RWPE2 (cell line): ENCODE data around the gene PTGFR.

Source experiments
- ATAC-seq: fragments of 200-7000 bp; cut with Tn5 transposase; 3 replicates; pipeline ENCODE4 v1.9.1; 2021; ENCODE audit warnings: low read depth
- DNase-seq: peaks from one replicate; pipeline ENCODE4 v3.0.0-alpha.2; 2020; ENCODE audit warnings: low spot score
- H3K27ac ChIP-seq: fragments of 450-650 bp; 2 replicates; pipeline ENCODE4 v1.5.1; 2017; ENCODE audit warnings: mild to moderate bottlenecking; ENCODE audit not compliant: poor library complexity, severe bottlenecking
- H3K27me3 ChIP-seq: fragments of 250-450 bp; sonication (Bioruptor Pico); 2 replicates; pipeline ENCODE4 v1.5.1; 2021; ENCODE audit warnings: mild to moderate bottlenecking, moderate library complexity; ENCODE audit not compliant: insufficient read depth, poor library complexity, severe bottlenecking
- H3K36me3 ChIP-seq: fragments of 250-450 bp; sonication (Bioruptor Pico); 2 replicates; pipeline ENCODE4 v1.5.1; 2020; ENCODE audit warnings: low read depth, mild to moderate bottlenecking, moderate library complexity
- H3K4me1 ChIP-seq: fragments of 250-450 bp; sonication (Bioruptor Pico); 2 replicates; pipeline ENCODE4 v1.5.1; 2021; ENCODE audit warnings: mild to moderate bottlenecking, moderate library complexity; ENCODE audit not compliant: insufficient read depth, poor library complexity, severe bottlenecking
- H3K4me3 ChIP-seq: fragments of 250-450 bp; sonication (Bioruptor Pico); 2 replicates; pipeline ENCODE4 v1.5.1; 2021; ENCODE audit warnings: mild to moderate bottlenecking, moderate library complexity; ENCODE audit not compliant: severe bottlenecking
- H3K9me3 ChIP-seq: fragments of 250-450 bp; sonication (Bioruptor Pico); 2 replicates; pipeline ENCODE4 v1.5.1; 2021; ENCODE audit warnings: mild to moderate bottlenecking, moderate library complexity; ENCODE audit not compliant: severe bottlenecking
- TF ChIP-seq, protein P1 (sequence below): fragments of 450-650 bp; IDR thresholded peaks from one replicate; pipeline ENCODE4 v1.5.1; 2017; ENCODE audit warnings: mild to moderate bottlenecking, moderate library complexity; ENCODE audit not compliant: poor library complexity, severe bottlenecking

The PTGFR gene

GRCh38 chr1:78497201-78497600 lies 6.4 kb downstream of the PTGFR start:
- H3K27me3 ChIP-seq: no peaks in the 10 kb centered on the region
- H3K27ac ChIP-seq: no peak overlapping the region
- ATAC-seq (no peak), DNase-seq (no peak)
- H3K9me3 ChIP-seq: no peaks in the 10 kb centered on the region
- H3K4me1 ChIP-seq: no peaks in the 10 kb centered on the region
- no peak overlapping the region for H3K4me3 ChIP-seq
- TF ChIP-seq, protein P1, sequence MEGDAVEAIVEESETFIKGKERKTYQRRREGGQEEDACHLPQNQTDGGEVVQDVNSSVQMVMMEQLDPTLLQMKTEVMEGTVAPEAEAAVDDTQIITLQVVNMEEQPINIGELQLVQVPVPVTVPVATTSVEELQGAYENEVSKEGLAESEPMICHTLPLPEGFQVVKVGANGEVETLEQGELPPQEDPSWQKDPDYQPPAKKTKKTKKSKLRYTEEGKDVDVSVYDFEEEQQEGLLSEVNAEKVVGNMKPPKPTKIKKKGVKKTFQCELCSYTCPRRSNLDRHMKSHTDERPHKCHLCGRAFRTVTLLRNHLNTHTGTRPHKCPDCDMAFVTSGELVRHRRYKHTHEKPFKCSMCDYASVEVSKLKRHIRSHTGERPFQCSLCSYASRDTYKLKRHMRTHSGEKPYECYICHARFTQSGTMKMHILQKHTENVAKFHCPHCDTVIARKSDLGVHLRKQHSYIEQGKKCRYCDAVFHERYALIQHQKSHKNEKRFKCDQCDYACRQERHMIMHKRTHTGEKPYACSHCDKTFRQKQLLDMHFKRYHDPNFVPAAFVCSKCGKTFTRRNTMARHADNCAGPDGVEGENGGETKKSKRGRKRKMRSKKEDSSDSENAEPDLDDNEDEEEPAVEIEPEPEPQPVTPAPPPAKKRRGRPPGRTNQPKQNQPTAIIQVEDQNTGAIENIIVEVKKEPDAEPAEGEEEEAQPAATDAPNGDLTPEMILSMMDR: no peak
- H3K36me3 ChIP-seq: no peaks in the 10 kb centered on the region

GRCh38 chr1:78500529-78500928 lies 9.8 kb downstream of the PTGFR start:
- Histone ChIP-seq H3K9me3 (no peaks in the 10 kb centered on the region), H3K27ac (no peak overlapping the region), H3K36me3 (no peaks in the 10 kb centered on the region), H3K4me3 (no peak overlapping the region), H3K27me3 (no peaks in the 10 kb centered on the region), H3K4me1 (no peaks in the 10 kb centered on the region)
- DNase-seq (no peak), ATAC-seq (no peak)
- TF ChIP-seq, protein P1: no peak

- H3K4me1 ChIP-seq: no peaks in the 10 kb centered on the region
- no peak overlapping the region for H3K27ac ChIP-seq
- DNase-seq: no peak
- no peaks in the 10 kb centered on the region for H3K36me3 ChIP-seq
- H3K27me3 ChIP-seq: no peaks in the 10 kb centered on the region
- TF ChIP-seq, protein P1: no peak
- H3K9me3 ChIP-seq: no peaks in the 10 kb centered on the region
- ATAC-seq: no peak
- no peak overlapping the region for H3K4me3 ChIP-seq
Observed at GRCh38 chr1:78501203-78501602, 10.4 kb downstream of the PTGFR start.

DNA sequence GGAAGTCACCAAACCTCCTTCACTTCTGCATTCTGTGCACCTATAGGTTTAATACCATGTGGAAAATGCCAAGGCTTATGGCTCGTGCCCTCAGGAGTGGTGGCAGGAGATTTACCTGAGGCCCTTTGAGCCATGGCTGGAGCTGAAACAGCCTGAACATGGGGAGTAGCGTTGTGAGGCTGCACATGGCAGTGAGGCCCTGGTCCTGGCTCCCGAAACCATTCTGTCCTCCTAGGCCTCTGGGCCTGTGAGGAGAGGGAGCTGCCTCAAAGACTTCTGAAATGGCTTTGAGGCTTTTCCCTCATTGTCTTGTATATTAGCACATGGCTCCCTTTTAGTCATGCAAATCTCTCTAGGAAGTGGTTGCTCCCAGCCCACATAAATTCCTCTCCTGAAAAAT lies 20.6 kb downstream of the PTGFR start:
- Histone ChIP-seq H3K27ac (no peak overlapping the region), H3K4me1 (no peaks in the 10 kb centered on the region), H3K27me3 (no peaks in the 10 kb centered on the region), H3K4me3 (no peak overlapping the region), H3K9me3 (peaks cover 5% of the 10 kb centered on the region), H3K36me3 (no peaks in the 10 kb centered on the region)
- TF ChIP-seq, protein P1: no peak
- no peak for ATAC-seq
- no peak for DNase-seq

DNA sequence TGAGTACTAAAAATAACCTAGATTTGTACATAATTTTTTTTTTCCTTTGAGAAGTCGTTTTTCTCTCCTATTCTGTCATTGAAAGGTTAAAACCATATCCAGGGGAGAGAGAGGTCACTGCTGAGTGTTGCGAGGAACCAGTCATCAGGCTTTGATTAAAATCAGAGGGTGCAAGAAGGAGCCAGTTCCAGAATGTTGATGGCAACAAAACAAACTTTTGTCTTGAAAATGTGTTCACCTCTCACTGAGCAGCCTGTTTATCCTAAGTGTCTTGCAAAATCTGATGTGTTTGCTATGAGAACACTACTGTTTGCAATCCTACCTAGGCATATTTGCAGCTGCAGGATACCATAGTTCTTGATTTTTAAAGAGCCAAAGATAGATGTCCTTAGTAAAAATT lies 25.9 kb downstream of the PTGFR start:
- no peaks in the 10 kb centered on the region for H3K27me3 ChIP-seq
- H3K4me3 ChIP-seq: no peak overlapping the region
- TF ChIP-seq, protein P1: no peak
- no peak for DNase-seq
- H3K9me3 ChIP-seq: no peaks in the 10 kb centered on the region
- H3K4me1 ChIP-seq: no peaks in the 10 kb centered on the region
- H3K27ac ChIP-seq: no peak overlapping the region
- no peak for ATAC-seq
- no peaks in the 10 kb centered on the region for H3K36me3 ChIP-seq
